HG02798 (cell line): ENCODE data around the gene PRSS27.
"Not testable (repeated sequence)": the region's sequence is repeated elsewhere in the genome, so short reads cannot be mapped to it uniquely, and the experiment has no call there.

Experiments
- ATAC-seq: cut with Tn5 transposase; IDR thresholded peaks from one replicate; pipeline ENCODE4 v1.9.1; 2021; ENCODE audit warnings: mild to moderate bottlenecking; ENCODE audit not compliant: unreplicated experiment, poor library complexity

PRSS27 gene

DNA sequence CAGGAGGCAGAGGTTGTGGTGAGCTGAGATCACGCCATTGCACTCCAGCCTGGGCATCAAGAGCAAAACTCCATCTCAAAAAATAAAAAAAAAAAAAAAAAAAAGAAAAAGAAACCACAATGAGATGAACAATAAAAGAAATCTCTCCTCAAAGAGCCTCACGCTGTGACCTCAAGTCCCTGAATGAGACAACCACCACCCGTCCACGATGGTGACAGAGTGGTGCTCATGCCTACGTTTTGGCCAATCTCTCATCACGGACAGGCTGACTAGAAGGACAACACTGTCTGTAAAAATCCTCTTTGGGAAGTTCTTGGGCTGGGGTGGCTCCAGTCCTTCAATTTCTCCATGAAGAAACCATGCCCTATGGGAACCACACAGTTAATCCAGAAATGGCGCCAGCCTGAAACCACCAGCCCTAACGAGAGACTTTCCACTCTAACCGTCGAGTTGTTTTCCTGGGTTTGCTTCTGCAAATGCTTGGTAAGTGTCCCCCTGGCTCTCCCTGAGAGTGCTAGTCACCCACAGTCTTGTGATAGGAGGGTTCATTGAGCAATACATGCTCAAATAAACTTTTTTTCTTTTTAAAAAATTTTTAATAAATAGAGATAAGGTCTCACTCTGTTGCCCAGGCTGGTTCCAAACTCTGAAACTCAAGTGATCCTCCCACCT is 15.0 kb upstream of the PRSS27 start:
- ATAC-seq = no peak

DNA sequence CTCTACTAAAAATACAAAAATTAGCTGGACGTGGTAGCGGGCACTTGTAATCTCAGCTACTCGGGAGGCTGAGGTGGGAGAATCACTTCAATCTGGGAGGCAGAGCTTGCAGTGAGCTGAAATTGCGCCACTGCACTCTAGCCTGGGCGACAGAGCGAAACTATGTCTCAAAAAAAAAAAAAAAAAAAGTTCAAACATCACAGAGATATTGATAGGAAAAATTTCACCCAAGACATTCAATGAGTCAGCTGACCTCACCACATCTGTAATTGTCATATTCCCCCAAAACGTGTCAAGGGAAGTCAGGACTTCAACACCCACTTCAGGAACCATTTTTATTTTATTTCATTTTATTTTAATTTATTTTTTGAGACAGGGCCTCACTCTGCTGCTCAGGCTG is 8.0 kb upstream of the PRSS27 start:
- no peak for ATAC-seq

DNA sequence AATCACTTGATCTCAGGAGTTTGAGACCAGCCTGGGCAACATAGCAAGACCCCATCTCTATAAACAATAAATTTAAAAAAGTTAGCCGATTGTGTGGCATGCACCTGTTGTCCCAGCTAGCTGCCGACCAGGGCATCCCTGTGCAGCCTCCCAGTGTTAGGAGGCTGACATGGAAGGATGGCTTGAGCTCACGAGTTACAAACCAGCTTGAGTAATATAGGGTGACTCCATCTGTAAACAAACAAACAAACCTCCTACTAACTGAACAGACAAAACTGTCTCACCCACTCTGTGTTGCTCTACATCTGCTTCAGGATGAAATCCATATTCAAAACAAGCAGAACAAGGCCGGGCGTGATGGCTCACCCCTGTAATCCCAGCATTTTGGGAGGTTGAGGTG is 6.9 kb upstream of the PRSS27 start:
- ATAC-seq = no peak

DNA sequence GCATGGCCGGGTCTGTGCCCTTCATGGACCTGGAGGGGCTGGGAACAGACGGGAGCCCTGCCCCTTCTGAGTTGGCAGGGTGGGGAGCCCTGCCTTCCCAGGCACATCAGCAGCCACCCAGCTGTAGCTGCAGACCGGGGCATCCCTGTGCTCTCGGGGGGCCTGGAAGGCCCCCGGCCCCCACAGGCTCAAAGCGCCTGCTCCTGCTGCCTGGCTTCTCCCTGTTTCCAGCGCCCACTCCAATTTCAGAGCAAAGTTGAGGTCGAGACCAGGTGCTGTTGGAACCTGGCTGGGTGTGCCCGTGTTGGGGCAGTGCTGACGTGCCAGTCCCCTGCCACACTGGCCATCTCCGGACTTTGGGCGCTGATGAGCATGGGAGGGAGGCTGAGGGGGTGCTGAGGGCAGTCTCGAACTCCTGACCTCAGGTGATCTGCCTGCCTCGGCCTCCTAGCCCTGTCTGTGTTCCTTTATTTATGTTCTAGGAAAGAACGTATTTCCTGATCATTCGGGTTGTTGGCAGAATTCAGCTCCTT is 4.9 kb upstream of the PRSS27 start:
- no peak for ATAC-seq

DNA sequence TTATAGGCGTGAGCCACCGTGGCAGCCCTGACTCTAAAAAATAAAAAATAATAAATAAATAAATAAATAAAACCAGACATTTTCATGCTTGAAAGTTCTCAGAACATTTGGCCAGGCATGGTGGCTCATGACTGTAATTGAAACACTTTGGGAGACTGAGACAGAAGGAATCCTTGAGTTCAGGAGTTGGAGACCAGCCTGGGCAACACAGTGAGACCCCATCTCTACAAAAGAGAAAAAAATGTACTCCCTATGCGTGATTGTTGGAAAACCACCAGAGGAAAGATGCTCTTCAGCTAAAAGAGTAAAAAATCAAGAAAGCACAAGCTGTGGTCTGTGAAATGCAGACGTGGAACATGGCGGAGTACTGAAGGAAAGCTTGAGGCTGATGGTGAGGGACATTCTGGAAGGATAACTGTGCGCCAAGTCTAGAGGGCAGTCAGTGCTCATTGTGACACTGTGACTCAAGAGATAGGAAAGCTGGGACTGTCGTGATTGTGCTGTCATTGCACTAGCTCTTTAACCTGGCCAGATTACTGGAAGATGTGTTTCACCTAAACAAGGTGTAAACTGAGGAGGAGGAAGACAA is 4.2 kb upstream of the PRSS27 start:
- no peak for ATAC-seq

DNA sequence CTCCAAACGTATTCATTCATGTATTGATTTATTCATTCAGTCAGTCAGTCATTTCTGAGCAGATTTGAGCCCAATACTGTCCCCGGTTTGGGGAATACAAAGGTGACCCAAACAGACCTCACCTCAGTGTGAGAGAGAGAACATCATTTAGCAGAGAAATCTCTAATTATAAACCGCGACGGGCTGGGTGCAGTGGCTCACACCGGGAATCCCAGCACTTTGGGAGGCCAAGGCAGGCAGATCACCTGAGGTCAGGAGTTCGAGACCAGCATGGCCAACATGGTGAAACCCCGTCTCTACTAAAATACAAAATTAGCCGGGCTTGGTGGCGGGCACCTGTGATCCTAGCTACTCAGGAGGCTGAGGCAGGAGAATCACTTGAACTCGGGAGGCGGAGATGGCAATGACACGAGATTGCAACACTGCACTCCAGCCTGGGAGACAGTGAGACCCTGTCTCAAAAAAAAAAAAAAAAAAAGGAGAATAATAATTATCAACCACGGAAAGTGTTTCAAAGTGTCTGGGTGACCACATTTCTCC is 1.7 kb upstream of the PRSS27 start:
- not testable (repeated sequence) for ATAC-seq

DNA sequence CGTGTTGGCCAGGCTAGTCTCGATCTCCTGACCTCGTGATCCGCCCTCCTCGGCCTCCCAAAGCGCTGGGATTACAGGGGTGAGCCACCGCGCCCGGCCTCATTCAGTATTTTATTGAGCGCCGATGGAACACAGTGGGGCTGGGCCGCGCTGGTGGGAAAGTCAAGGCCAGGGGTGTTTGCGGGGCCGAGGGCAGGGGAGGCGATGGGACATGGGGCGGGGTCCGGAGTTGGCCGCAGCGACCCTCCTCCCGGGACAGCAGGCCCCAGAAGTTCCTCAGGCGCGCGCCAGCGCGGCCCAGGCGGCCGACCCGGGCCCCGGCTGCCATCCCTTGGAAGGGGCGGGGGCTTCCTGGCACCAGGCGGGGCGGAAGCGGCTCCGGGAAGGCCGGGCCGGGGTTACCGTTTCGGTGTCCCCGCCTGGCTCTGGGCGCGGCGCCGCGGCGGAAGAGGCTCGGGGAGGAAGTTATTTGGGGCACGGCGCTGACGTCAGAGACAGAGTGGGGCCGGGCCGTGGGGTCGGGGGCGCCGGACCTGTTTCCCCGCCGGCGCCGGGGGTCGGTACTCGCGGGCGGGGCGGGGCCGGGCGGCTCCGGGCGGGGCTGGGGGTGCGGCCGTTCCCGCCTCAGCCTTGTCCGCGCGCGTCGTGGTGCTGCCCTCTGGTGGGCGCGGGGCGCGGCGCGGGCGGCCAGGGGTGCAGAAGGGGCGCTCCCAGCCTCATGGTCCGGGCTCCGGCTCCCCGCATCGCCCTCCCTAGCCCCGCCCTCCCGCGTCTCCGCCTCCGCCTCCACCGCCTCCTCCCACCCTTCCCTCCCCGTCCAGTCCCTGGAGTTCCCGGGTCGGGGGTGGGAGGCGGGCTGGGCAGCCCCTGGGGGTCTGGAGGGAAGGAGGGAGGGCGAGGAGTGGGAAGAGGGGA is 952 bp upstream of the PRSS27 start:
- ATAC-seq = peak; percentile 84

DNA sequence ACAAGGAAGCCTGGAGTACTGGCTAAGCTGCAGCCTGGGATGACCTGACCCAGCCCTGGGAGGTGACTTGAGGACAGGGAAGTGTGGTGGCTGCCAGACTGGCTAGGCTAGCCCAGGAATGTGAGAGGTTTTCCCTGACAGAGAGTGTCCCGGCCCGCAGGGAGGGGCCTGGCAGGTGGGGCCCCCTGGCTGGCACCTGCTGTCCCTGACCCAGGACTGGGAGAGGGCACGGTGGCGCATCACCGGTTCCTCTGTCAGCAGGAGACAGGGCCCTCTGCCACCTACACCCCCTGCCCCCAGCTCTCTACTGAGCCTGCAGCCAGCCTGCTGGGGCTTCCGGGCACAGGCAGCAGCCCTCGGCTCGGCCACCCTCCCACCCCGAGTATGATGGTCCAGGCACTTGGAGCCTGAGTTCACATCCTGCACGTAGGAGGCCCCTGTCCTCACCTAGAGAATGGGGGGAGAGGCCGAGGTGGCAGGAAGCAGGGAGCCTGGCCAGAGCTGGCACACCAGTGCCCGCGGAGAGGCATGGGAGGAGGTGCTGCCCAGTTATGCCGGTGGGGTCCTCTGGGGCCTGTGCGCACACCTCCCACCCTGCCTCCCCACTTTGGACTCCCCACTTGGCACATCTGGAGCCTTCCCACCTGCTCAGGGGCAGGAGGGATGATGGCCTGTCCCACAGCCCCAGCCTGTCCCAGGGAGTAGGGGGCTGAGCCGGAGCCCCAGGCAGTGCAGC is 528 bp downstream of the PRSS27 start:
- ATAC-seq = no peak

DNA sequence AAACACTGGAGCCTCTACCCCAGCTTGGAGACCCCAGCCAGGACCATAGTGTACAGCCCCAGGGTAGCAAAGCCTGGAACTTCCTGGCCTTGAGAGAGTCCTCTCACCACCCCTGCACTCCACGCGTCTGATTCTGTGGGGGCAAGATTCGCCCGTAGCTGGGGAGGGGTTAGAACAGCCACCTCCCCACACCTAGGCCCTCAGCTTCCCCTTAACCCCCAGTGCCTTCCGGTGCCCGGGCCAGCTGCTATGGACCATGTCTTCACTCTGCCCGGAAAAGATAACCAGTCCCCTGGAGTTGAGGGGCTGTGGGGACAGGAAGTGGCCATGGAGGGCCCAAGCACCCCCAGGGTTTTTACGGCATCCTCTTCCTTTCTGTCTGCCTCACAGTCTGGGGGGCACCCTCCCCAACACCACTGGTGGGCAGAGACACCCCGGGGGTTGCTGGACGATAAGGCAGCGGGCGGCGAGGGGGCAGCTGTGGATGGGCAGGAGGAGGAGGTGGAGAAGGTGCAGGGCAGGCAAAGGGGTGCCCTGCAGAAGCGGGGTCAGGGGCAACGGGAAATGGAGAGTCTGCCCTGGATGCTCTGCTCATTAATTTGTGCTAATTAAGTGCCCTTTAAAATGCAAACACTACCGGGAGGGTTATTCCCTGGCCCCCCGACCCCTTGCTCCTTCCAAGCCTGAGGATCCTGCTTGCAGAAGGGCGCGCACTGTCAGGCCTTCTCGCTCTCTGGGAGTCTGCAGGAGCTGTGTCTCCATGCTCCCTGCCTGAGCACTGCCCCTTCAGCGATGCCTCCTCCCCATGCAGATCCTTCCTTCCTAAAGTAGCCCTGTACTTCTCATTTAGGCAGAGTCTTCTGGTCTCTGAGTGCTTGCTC is 2.4 kb downstream of the PRSS27 start:
- ATAC-seq = no peak

DNA sequence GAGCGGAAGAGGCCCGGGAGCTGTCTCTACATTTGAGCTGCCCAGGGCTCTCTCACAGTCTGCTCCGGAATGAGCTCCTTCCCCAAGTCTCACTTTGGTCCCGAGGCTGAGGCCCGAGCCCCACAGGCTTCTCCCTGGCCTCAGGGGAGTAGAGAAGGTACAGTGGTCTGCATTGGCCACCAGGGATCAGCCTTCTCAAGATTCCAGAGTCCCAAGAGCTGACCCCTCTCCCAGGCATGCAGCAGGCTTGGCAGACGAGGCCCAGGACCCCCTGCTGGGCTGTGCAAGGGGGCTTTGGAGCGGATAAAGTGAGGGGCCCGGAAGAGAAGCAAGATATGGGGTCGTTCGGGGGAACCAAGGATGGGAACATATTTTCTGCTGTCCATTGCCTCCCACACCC is 3.1 kb downstream of the PRSS27 start:
- no peak for ATAC-seq

DNA sequence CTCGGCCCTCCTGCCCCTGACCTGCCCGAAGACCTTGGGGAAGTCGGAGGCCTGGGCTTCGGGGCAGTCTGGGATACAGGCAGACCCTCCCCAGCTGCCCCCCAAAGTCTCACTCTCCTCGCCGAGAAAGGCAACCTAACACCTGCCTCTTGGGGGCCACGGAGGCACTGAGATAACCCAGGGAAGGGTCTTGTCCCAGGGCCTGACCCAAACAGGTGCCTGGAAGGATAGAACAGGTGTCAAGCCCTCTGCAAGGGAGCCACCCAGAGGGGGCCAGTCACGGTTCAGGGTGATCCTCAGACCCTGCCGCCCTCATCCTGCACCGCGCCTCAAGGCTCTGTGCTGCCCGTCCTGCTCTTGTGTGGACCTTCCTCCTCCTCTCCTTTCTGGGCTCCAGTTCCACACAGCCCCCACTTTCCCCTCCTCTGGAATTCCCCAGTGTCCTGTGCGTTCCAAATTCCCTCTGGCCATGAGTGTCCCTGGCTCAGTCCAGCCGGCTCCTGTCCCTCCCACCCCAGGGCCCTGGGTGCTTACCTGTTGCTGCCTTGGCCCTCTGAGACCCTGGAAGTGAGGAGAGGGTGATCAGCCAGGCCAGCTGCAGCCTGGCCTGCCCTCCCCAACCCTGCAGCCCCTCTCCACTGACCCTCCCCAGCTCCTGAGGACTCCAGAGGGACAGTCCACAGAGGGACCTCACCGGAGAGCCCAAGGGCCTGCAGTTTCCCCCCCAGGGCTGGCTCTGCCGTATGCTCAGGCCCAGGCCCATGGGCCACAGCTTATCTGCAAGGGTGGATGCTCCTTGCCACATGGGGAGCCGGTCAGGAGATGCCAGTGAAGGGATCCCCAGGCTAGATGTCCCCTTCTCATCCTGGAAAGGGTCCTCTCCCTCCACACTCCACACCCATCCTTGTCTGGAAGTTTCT is 3.8 kb downstream of the PRSS27 start:
- ATAC-seq = no peak

DNA sequence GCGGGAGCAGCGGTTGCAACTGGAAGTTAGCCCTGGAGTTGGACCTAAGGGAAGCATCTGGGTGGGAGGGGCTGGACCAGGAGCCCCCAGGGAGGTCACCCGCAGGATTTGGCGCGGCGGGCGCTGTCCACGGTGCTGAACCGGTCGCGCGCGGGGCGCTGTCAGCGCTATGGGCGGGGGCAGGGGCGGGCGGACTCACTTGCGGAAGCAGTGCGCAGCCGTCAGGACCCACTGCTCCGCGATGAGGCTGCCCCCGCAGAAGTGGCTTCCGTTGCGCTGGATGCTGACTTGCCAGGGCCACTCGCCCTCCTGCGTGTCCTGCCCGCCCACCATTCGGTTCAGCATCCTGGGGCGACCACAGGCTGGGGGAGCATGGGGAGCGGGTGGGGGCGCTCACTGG is 4.5 kb downstream of the PRSS27 start:
- peak; percentile 32 for ATAC-seq

DNA sequence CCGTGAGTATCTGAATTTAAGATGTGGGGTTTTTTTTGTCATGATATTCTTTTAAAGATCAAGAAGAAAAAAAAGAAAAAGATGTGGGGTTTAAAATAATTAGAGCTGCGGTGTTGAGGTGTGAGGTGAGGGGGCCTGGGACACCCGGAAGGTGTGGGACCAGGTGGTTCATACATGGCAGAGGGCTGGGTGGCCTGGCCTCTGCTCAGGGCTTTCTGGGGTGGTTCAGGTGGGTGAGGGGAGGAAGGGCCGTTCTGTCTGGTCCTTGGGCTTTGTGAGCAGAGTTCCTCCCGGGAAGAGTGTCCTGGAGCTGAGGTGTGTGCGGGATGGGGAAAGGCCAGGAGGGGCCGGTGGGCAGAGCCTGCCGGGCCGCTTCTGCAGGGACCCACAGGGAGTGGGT is 5.0 kb downstream of the PRSS27 start:
- no peak for ATAC-seq

DNA sequence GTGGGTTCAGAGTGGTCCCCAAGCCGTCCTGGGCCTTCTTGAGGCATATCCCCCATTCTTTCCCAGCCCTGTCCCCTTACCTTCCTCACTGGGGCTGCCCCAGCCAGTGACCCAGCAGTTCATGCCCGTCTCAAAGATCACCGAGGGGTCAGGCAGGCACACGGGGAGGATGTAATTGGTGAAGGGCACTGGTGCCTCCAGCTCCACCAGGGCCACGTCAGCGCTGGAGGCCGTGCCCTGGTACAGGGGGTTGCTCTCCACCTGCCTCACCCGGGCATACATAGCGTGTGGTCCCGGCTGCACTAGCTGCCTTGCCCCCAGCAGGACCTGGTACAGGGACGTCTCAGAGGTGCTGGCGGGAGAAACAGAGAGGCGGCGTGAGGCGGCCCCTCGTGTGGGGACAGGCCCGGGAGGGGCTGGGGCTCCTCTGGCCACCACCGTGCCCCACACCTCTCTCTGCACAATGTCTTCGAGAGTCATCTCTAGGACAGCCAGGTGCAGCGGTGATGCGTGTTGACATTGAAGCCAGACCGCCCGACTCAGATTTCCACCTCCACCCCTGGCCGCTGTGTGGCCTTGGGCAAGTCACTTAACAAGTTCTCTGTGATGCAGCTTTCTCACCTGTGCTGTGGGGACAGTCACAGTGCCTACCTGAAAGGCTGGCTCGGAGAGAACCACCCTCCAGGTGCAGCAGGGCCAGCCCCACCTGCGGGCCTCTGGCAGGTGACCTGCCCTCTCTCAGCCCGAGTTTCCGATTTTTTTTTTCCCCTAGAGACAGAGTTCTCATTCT is 5.8 kb downstream of the PRSS27 start:
- no peak for ATAC-seq

DNA sequence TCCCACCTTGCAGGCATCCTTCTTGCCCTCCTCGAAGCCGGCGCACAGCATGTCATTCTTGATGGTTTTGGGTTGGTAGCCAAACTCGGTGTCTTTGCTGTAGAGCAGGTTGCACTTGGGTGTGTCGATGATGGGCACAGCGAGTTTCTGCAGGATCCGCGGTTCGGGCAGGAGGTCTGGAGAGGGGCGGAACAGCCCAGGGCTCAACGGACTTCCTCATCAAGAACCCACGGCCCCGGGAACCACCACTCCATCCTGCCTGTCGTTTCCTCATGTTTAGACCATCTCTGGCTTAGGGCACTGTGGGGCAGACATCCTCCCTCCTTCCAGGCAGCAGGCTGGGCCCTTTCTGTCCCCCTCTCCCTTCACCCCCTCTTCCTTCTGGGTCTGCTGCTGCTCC is 6.5 kb downstream of the PRSS27 start:
- no peak for ATAC-seq

DNA sequence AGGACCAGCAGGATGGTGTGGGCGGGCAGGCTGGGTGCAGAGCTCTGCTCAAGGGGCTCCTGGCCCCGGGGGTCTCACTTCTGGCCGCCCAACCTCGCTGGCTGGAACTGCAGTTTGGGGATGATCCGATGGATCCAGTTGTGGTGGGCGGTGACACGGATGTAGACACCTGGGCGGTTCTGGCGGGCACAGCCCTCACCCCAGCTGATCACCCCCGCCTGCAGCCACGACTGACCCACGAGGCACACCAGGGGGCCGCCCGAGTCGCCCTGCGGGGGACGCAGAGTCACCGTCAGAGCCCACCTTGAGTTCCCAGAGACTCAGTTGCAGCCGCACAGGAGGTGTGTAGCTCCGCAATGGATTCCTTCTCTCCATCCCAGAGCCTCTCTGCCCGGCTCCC is 7.5 kb downstream of the PRSS27 start:
- no peak for ATAC-seq

DNA sequence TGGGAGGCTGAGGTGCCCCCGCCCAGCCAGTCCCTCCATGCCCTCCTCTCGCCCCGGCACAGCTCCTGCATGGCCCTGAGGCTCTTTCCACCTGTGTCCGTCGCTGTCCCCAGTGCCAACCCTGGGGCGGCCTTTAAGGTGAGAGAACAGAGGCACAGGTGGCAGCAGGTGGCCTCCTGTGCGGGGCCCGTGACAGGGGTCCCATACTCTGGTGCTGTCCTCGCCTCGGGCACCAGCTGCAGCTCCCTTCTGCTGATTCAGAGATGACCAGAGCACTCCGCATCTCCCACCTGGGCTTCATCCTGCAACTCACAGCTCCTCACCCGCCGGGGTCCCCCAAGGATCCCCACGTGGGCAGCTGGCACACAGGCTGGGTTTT is 8.0 kb downstream of the PRSS27 start:
- no peak for ATAC-seq
